ENCODE measurements around the gene RGS6.

The RGS6 gene

DNA sequence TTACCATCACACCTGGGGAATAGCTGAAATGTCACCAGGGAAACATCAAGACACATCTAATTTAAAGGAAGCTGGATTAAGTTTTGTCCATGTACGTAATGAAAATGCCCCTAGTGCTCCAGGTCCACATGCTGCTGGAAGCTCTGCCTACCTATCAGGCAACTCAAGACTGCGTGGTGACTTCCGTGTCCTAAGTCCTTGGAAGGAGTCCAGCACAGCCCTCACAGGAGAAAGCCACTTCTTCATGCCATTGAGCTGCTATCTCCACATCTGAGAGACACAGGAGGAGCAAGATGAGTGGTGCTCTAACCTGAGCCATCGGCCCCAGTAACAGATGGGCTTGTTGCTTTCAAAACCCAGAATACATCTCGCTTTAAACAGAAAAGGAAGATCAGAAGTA lies 645.3 kb downstream of the RGS6 start:
- Histone ChIP-seq H3K4me1 (ENCODE audit: control insufficient read depth, insufficient read depth, low read length) (no peaks in the 10 kb centered on the region), H3K4me3 (ENCODE audit: low read depth, low read length) (no peak overlapping the region), H3K27me3 (ENCODE audit: control insufficient read depth, insufficient read depth, low read length) (no peaks in the 10 kb centered on the region), H3K9me3 (ENCODE audit: control insufficient read depth, insufficient read depth, low read length) (no peaks in the 10 kb centered on the region), H3K9ac (ENCODE audit: low read depth, low read length) (no peak overlapping the region), H3K36me3 (ENCODE audit: control insufficient read depth, insufficient read depth, low read length) (no peaks in the 10 kb centered on the region)

DNA sequence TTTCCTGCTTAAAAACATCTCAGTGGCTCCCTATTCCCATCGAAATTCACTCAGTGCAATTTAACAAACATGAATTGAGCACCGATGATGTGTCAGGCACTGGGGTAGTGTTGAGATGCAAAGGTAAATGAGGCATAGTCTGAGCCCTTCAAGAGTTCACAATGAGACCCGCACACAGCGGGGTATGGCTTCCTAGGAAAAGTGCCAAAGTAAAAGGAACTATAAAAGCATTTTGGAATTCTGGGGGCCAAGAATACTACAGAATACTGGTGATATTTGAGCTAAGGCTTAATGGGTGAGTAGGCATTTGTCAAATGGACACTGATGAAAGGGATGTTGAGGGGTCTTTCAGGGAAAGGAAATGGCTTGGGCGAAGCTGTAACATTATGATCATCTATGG lies 646.3 kb downstream of the RGS6 start:
- no peaks in the 10 kb centered on the region for H3K36me3 ChIP-seq (ENCODE audit: control insufficient read depth, insufficient read depth, low read length)
- H3K27me3 ChIP-seq (ENCODE audit: control insufficient read depth, insufficient read depth, low read length) = no peaks in the 10 kb centered on the region
- H3K9me3 ChIP-seq (ENCODE audit: control insufficient read depth, insufficient read depth, low read length) = no peaks in the 10 kb centered on the region
- H3K4me1 ChIP-seq (ENCODE audit: control insufficient read depth, insufficient read depth, low read length) = no peaks in the 10 kb centered on the region
- H3K4me3 ChIP-seq (ENCODE audit: low read depth, low read length) = no peak overlapping the region
- no peak overlapping the region for H3K9ac ChIP-seq (ENCODE audit: low read depth, low read length)

DNA sequence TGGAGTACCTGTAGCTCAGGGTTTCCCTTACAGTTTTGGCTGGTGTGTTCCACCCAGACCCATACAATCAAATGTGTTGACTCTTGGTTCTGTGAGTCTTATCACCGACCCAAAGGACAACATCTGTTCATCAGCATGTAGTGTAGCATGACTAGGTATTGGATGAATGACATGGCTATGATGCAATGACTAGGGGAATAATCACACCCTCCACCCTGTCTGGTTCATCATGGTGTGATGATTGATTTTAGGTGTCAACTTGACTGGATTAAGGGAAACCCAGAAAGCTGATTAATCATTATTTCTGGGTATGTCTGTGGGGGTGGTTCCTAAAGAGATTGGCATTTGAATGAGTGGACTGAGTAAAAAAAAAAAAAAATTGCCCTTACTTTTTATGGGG lies 650.4 kb downstream of the RGS6 start:
- Histone ChIP-seq H3K27me3 (ENCODE audit: control insufficient read depth, insufficient read depth, low read length) (no peaks in the 10 kb centered on the region), H3K4me3 (ENCODE audit: low read depth, low read length) (no peak overlapping the region), H3K4me1 (ENCODE audit: control insufficient read depth, insufficient read depth, low read length) (no peaks in the 10 kb centered on the region)

DNA sequence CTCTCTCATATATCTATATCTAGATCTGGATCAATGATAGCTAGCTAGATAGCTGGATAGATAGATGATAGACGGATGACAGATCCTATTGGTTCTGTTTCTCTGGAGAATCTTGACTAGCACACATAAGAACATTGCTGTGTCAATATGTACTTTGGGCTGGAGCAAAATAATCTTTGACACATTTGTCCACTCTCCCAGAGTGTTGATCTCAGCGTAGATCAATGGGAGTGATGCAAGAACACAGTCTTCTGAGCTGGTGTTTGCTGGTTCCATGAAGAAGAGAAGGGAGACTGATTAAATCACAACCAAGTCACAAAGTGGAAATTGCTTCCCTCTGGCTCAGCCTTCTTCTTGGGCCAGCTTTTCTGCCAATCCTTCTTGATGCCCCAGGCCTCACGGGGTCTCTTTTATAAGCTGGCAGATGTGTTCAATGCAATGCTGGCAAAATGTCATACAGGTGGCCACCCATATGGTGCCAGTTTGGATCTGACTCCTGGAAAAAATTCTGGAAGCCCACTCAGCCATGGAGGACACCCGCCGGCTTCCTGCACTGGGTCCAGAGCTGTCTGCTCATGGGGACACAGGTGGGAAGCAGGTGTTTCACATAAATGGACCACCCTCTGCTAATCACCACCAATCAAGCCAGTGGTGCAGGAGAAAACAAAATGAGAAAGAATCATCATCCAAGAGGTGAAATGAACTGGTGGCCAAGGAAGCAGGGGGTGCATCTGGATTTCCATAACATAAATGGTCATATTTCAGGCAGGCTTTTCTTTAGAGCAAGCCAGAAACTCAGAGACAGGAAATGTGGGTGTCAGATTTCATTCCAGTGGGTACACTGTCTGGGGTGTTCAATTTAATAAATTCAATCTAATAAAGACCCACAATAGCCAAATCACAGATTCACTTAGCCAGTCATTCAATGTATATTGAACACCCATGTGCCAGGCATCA lies 651.4 kb downstream of the RGS6 start:
- H3K4me3 ChIP-seq (ENCODE audit: low read depth, low read length) = no peak overlapping the region
- H3K4me1 ChIP-seq (ENCODE audit: control insufficient read depth, insufficient read depth, low read length) = no peaks in the 10 kb centered on the region
- no peaks in the 10 kb centered on the region for H3K36me3 ChIP-seq (ENCODE audit: control insufficient read depth, insufficient read depth, low read length)
- no peak overlapping the region for H3K9ac ChIP-seq (ENCODE audit: low read depth, low read length)
- H3K27me3 ChIP-seq (ENCODE audit: control insufficient read depth, insufficient read depth, low read length) = no peaks in the 10 kb centered on the region
- no peaks in the 10 kb centered on the region for H3K9me3 ChIP-seq (ENCODE audit: control insufficient read depth, insufficient read depth, low read length)

More for the DNA sequence above, 650.4 kb downstream of the RGS6 start:
- Histone ChIP-seq H3K9ac (ENCODE audit: low read depth, low read length) (no peak overlapping the region), H3K36me3 (ENCODE audit: control insufficient read depth, insufficient read depth, low read length) (no peaks in the 10 kb centered on the region), H3K9me3 (ENCODE audit: control insufficient read depth, insufficient read depth, low read length) (no peaks in the 10 kb centered on the region)

DNA sequence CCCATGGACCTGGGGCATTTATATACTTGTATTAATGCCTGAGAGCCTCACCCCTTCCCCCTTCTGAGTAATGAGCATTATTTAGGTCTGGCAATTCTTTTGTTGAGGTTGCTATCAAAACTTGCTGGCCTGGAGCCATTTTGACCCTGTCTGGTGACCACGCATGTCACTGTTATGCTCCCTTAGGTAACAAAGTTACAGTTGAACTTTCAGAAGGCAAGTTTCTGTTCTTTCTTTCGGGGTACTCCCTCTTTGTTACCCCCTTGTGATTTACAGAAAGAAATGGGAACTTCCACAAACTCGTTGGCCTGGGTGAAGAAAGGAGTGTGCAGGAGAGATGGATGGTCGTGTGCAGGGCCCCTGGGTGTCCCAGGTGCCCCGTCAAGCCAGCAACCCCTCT lies 656.3 kb downstream of the RGS6 start:
- Histone ChIP-seq H3K27me3 (ENCODE audit: control insufficient read depth, insufficient read depth, low read length) (no peaks in the 10 kb centered on the region), H3K36me3 (ENCODE audit: control insufficient read depth, insufficient read depth, low read length) (no peaks in the 10 kb centered on the region), H3K4me1 (ENCODE audit: control insufficient read depth, insufficient read depth, low read length) (no peaks in the 10 kb centered on the region), H3K9ac (ENCODE audit: low read depth, low read length) (no peak overlapping the region), H3K4me3 (ENCODE audit: low read depth, low read length) (no peak overlapping the region), H3K9me3 (ENCODE audit: control insufficient read depth, insufficient read depth, low read length) (no peaks in the 10 kb centered on the region)

DNA sequence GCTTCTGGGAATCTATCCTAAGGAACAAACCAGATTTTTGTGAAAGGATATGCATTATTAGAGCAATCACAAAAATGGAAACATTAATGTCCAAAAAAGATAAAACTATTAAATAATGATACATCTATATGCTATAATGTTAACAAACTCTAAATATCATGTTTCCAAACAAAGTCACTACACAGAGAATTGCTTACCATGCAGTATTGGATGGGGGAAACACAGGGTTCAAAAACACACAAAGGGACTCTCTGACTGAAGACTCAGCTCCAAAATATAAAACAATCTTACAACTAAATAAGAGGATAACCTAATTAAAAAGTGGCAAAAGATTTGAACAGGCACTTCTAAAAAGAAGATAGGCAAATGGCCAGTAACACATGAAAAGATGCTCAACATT lies 657.4 kb downstream of the RGS6 start:
- no peaks in the 10 kb centered on the region for H3K27me3 ChIP-seq (ENCODE audit: control insufficient read depth, insufficient read depth, low read length)
- no peak overlapping the region for H3K4me3 ChIP-seq (ENCODE audit: low read depth, low read length)
- H3K9ac ChIP-seq (ENCODE audit: low read depth, low read length) = no peak overlapping the region
- H3K9me3 ChIP-seq (ENCODE audit: control insufficient read depth, insufficient read depth, low read length) = no peaks in the 10 kb centered on the region
- no peaks in the 10 kb centered on the region for H3K4me1 ChIP-seq (ENCODE audit: control insufficient read depth, insufficient read depth, low read length)
- H3K36me3 ChIP-seq (ENCODE audit: control insufficient read depth, insufficient read depth, low read length) = no peaks in the 10 kb centered on the region

DNA sequence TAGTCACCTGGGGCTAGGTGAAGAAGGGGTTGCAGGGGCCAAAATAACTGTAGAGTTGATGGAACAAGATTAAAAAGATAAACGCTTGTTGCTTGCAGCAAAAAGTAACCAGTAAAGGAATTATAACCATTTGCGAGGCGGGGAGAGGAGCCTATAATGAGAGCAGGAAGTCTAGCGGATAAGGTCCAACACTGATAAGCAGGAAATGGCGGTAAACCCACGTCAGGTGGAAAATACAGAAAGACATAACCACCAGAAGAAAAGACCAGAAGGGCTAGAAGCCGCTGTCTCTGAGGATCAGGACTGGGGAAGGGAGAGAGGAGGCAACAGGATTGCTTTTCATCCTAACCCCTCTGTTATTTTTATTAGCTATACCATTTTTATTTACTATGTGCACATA lies 658.3 kb downstream of the RGS6 start:
- no peak overlapping the region for H3K9ac ChIP-seq (ENCODE audit: low read depth, low read length)
- no peaks in the 10 kb centered on the region for H3K9me3 ChIP-seq (ENCODE audit: control insufficient read depth, insufficient read depth, low read length)
- no peak overlapping the region for H3K4me3 ChIP-seq (ENCODE audit: low read depth, low read length)
- no peaks in the 10 kb centered on the region for H3K4me1 ChIP-seq (ENCODE audit: control insufficient read depth, insufficient read depth, low read length)
- H3K36me3 ChIP-seq (ENCODE audit: control insufficient read depth, insufficient read depth, low read length) = no peaks in the 10 kb centered on the region
- H3K27me3 ChIP-seq (ENCODE audit: control insufficient read depth, insufficient read depth, low read length) = no peaks in the 10 kb centered on the region

DNA sequence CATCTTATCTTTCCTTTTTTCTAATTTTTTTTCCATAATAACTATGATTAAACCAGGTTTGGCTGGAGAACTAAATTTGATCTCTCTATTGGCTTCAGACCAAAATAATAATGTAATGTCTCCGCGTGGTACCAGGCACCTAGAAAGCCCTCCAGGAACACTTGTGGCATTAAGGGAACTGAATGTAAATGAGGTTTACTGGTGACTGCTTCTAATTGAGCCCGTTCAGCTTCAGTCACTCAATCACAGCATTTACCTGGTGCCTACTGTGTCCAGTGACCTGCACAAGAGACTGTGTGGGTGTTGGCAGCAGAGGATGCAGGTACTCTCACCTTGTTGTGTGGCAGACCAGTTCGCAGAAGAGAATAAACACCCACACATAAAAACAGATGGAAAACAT lies 659.2 kb downstream of the RGS6 start:
- no peaks in the 10 kb centered on the region for H3K9me3 ChIP-seq (ENCODE audit: control insufficient read depth, insufficient read depth, low read length)
- H3K9ac ChIP-seq (ENCODE audit: low read depth, low read length) = no peak overlapping the region
- H3K4me3 ChIP-seq (ENCODE audit: low read depth, low read length) = no peak overlapping the region
- H3K4me1 ChIP-seq (ENCODE audit: control insufficient read depth, insufficient read depth, low read length) = no peaks in the 10 kb centered on the region
- no peaks in the 10 kb centered on the region for H3K36me3 ChIP-seq (ENCODE audit: control insufficient read depth, insufficient read depth, low read length)
- no peaks in the 10 kb centered on the region for H3K27me3 ChIP-seq (ENCODE audit: control insufficient read depth, insufficient read depth, low read length)

DNA sequence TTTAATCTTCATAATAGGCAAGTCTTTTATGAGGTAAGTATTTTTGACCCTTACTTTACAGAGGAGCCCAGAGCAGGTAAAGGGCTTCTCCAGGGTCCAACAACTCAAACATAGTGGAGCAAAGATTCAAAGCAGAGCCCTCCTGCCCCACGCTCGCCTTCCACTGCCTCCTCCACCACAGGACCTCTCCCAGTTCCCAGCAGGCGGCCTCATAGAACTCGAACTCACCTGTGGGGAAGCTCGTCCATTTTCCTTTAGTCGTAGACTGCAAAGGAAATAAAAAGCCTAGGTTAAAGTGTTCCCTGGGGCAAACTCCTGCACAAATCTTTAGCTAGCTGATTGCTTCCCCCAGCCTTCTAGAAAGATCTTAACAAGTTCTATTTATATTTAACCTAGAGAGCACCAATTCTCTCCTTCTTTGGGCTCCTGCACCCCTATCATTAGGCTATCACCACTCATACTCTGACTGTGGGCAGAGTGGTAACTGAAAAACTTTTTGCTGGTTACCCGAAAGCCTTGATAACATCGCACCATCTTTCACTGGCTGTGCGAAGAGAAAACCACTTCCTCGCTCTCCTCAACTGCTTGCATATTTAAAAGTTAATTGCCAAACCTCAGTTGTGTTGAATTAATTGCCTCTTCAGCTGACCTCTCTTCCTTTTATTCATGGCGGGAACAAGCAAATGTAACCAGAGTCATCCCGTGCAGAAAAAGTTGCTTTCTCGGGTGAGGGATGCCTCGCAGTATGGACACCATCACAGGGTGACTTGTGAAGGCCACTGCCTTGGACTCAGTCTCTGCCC lies 662.1 kb downstream of the RGS6 start:
- Histone ChIP-seq H3K4me3 (ENCODE audit: low read depth, low read length) (no peak overlapping the region), H3K9me3 (ENCODE audit: control insufficient read depth, insufficient read depth, low read length) (no peaks in the 10 kb centered on the region), H3K9ac (ENCODE audit: low read depth, low read length) (no peak overlapping the region), H3K27me3 (ENCODE audit: control insufficient read depth, insufficient read depth, low read length) (no peaks in the 10 kb centered on the region), H3K36me3 (ENCODE audit: control insufficient read depth, insufficient read depth, low read length) (no peaks in the 10 kb centered on the region), H3K4me1 (ENCODE audit: control insufficient read depth, insufficient read depth, low read length) (no peaks in the 10 kb centered on the region)

DNA sequence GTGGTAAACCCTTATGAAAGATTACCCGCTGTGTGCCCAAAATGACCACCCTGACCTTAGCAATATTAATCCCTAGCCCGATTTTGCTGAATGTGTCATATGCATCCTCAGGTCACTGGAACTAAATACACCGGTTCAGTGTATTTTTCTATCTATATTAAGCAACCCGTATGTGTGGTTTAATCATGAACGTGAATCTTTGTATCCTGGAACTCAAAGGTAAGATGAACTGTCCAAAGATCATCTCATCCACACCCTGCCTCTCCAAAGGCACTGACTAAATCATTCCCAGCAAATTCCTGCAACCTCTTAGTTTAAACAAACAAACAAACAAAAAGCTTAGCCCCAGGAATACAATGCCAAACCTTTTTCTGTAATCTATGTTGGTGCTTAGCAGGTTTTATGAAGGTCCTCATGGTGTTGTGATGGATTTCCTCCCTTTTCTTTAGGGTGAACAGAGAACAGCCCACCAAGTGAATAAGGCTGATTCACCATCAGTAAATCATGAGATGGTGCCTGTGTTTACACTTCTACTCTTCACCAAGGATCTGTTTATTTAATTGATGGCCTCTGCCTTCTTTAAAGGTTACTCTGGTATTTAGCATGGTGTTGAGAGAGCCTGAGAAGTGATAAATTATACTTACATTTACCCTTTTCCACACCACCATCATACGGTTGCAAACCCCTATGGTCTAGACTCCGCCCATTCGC lies 663.1 kb downstream of the RGS6 start:
- H3K36me3 ChIP-seq (ENCODE audit: control insufficient read depth, insufficient read depth, low read length) = no peaks in the 10 kb centered on the region
- H3K9me3 ChIP-seq (ENCODE audit: control insufficient read depth, insufficient read depth, low read length) = no peaks in the 10 kb centered on the region
- no peaks in the 10 kb centered on the region for H3K27me3 ChIP-seq (ENCODE audit: control insufficient read depth, insufficient read depth, low read length)
- no peaks in the 10 kb centered on the region for H3K4me1 ChIP-seq (ENCODE audit: control insufficient read depth, insufficient read depth, low read length)
- no peak overlapping the region for H3K4me3 ChIP-seq (ENCODE audit: low read depth, low read length)
- no peak overlapping the region for H3K9ac ChIP-seq (ENCODE audit: low read depth, low read length)

DNA sequence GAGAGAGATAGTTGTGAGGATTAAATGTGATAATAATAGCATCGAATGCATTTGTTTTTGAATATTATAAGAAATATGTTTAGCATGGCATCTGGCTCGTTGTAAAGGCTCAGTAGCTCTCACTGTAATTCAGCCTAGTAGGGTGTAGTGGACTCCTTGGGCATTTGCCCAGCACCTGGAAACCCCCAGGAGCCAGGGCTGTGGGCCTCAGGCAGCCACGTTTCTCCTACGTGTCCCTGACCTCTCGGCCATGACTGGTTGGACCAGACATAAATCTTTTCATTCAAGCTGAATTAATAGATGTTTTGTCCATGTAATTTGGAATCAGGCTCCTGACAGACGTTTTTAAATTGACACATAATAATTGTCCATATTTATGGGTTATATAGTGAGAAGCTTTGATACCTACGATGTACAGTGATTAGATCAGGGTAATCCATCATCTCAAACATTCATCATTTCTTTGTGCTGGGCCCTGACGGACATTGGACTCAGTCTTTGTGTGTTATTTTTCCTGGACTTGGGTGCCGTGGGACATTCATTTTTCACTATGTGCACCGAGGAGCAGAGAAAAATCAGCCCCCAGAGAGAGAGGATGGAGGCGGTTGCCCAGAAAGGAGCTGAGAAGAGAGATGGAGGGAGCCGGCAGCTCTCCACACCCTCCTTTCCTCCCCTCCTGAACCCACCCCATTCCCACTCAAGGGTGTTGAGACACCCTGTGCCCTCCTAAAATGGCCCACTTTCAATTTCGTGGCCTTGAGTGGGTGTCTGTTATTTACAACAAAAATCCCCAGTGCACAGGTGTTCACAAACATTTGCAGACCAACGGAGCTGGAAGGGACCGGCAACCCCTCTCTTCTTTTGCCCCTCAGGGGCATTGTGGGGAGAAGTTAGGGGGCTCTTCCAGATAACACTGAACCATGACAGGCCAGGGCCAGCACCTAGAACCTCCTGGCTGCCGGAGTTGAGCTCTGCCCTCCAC lies 665.3 kb downstream of the RGS6 start:
- H3K27me3 ChIP-seq (ENCODE audit: control insufficient read depth, insufficient read depth, low read length) = no peaks in the 10 kb centered on the region
- no peak overlapping the region for H3K9ac ChIP-seq (ENCODE audit: low read depth, low read length)
- H3K9me3 ChIP-seq (ENCODE audit: control insufficient read depth, insufficient read depth, low read length) = no peaks in the 10 kb centered on the region
- H3K4me1 ChIP-seq (ENCODE audit: control insufficient read depth, insufficient read depth, low read length) = no peaks in the 10 kb centered on the region
- H3K36me3 ChIP-seq (ENCODE audit: control insufficient read depth, insufficient read depth, low read length) = no peaks in the 10 kb centered on the region
- H3K4me3 ChIP-seq (ENCODE audit: low read depth, low read length) = no peak overlapping the region
